GM19035 (cell line): Measurements from ENCODE around the gene AHCYL2.
"Not testable (repeated sequence)": the region's sequence is repeated elsewhere in the genome, so short reads cannot be mapped to it uniquely, and the experiment has no call there.

Experiments
- ATAC-seq: cut with Tn5 transposase; IDR thresholded peaks from one replicate; pipeline ENCODE4 v1.9.1; 2021; ENCODE audit not compliant: unreplicated experiment

The AHCYL2 gene

GRCh38 chr7:129412501-129412900 lies 187.7 kb downstream of the AHCYL2 start:
- ATAC-seq = no peak

- no peak for ATAC-seq
Observed at GRCh38 chr7:129417073-129417472, 192.2 kb downstream of the AHCYL2 start.

GRCh38 chr7:129421717-129422250 lies 197.0 kb downstream of the AHCYL2 start:
- ATAC-seq = no peak

GRCh38 chr7:129422727-129423126 lies 197.9 kb downstream of the AHCYL2 start:
- no peak for ATAC-seq

- ATAC-seq = no peak
Observed at GRCh38 chr7:129423700-129424410, 199.0 kb downstream of the AHCYL2 start.

- ATAC-seq = no peak
Observed at GRCh38 chr7:129426482-129426881, 201.7 kb downstream of the AHCYL2 start.

- ATAC-seq = no peak
Observed at GRCh38 chr7:129427526-129428045, 202.8 kb downstream of the AHCYL2 start.

GRCh38 chr7:129431911-129432643 lies 207.2 kb downstream of the AHCYL2 start:
- no peak for ATAC-seq

- ATAC-seq = peak; percentile 98
Observed at GRCh38 chr7:129433847-129434674, 209.2 kb downstream of the AHCYL2 start, which contains the start of gene STRIP2. Gene STRIP2 (plus strand): TSS chr7:129434432. CDS start chr7:129434473, 41 bp downstream.

- no peak for ATAC-seq
Observed at GRCh38 chr7:129434675-129435318, 210.0 kb downstream of the AHCYL2 start.

- no peak for ATAC-seq
Observed at GRCh38 chr7:129435414-129435829, 210.6 kb downstream of the AHCYL2 start.

- ATAC-seq = no peak
Observed at GRCh38 chr7:129436335-129436923, 211.6 kb downstream of the AHCYL2 start.

GRCh38 chr7:129437190-129437589 lies 212.4 kb downstream of the AHCYL2 start:
- no peak for ATAC-seq

- ATAC-seq = no peak
Observed at GRCh38 chr7:129438281-129438838, 213.5 kb downstream of the AHCYL2 start.

GRCh38 chr7:129438839-129439651 lies 214.2 kb downstream of the AHCYL2 start:
- no peak for ATAC-seq

- ATAC-seq = no peak
Observed at GRCh38 chr7:129439963-129440625, 215.3 kb downstream of the AHCYL2 start.

- no peak for ATAC-seq
Observed at GRCh38 chr7:129443612-129444011, 218.8 kb downstream of the AHCYL2 start.

GRCh38 chr7:129444776-129445175 lies 219.9 kb downstream of the AHCYL2 start:
- ATAC-seq = not testable (repeated sequence)
